Body of pancreas (tissue), 4 donors: ENCODE results near the gene FAM89B. TPM values are rescaled to one million over a fixed set of nuclear protein-coding genes. Genes with fewer than 3 reads are reported as not detected.

Experiments used
- ATAC-seq: fragments of 150-250 bp; one replicate; pipeline ENCODE4 v1.9.1; 2016
- DNase-seq, 4 donors: peaks; one replicate each; pipeline ENCODE4 v3.0.0-alpha.2; 2019
- H3K27ac ChIP-seq, 4 donors: fragments of 200-600 bp; sonication (generic); 1 replicate in 3 of 4; 2 replicates in 1 of 4; pipeline versions ENCODE4 v1.5.1 to v1.6.1; 2016 to 2019; ENCODE audit warnings: mild to moderate bottlenecking in 1 of 4, mixed read lengths in 1 of 4, moderate library complexity in 1 of 4
- H3K27me3 ChIP-seq, 2 donors: fragments of 200-600 bp; sonication (generic); one replicate each; pipeline ENCODE4 v1.6.0; 2016; ENCODE audit warnings: mild to moderate bottlenecking in 1 of 2
- H3K36me3 ChIP-seq, 2 donors: fragments of 200-600 bp; sonication (generic); replicated peaks in 1 of 2; 2 replicates each; pipeline ENCODE4 v1.5.1; 2016; ENCODE audit warnings: low read depth in 2 of 2; ENCODE audit not compliant: insufficient read depth in 1 of 2
- H3K4me1 ChIP-seq: fragments of 200-600 bp; sonication (generic); one replicate; pipeline ENCODE4 v1.6.0; 2016
- H3K4me3 ChIP-seq, 2 donors: fragments of 200-600 bp; sonication (generic); 1 replicate in 1 of 2; 2 replicates in 1 of 2; pipeline ENCODE4 v1.5.1; 2016 to 2019
- H3K9me3 ChIP-seq, 3 donors: fragments of 200-600 bp; sonication (generic); 1 replicate in 2 of 3; 2 replicates in 1 of 3; pipeline ENCODE4 v1.5.1; 2016
- CTCF ChIP-seq, 7 experiments: fragments of 450-650 bp in 4 of 7; fragments of 200-600 bp in 3 of 7; sonication (generic) in 3 of 7; IDR thresholded peaks; one replicate each; pipeline ENCODE4 v1.5.1; 2016 to 2019; ENCODE audit warnings: antibody characterized with exemption in 7 of 7
- POLR2A ChIP-seq, 3 donors: fragments of 450-650 bp; IDR thresholded peaks; one replicate each; pipeline ENCODE4 v1.6.1; 2016; ENCODE audit warnings: antibody characterized with exemption in 3 of 3, mild to moderate bottlenecking in 2 of 3
- WGBS, 2 donors: methylation state at CpG; one replicate each; pipeline ENCODE4 v1.1.5; 2017; 5-methylcytosine and 5-hydroxymethylcytosine counted together
- intact Hi-C: fragments of 100-400 bp; cut with DNase I; formaldehyde crosslinking; loops from one replicate; pipeline ENCODE4 v1.15.1; 2023
- total RNA-seq, 2 donors: library from RNA; depleted of rRNA; stranded (reverse); fragments of >200 nt; gene quantifications; one replicate each; pipeline ENCODE4 v1.1.0, GENCODE V29; 2016

Gene FAM89B
- total RNA-seq, 2 donors from 2014 or later = 44.8 to 116 TPM

DNA sequence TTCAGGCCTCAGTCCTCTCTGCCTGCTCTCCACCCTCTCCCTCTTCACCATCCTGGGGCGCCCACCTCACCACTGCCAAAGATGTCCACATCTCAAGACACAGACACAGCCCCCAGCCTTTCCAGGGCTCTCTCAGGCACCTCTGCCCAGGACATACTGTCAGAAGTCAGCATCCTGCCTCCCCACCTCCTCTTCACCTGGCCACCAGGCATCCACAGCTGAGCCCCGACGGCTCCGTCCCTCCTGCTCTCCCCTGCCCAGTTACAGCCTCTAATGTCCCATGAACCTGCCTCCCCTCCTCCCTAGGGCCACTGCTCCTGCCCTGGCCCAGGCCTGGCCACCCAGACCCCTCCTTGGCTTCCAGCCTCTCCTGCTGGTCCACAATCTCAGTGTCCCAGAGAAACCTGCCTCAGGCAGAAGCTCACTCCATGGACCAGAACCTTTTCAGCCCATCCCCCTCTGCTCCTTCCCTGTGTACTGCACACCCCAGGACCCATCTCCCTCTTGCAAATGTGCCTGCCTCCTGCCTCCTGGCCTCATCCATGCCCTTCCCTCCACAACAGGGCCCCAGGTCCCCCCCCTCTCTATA, 17.4 kb upstream of the FAM89B start:
- peaks cover 61% of the 10 kb centered on the region for H3K4me1 ChIP-seq
- H3K27me3 ChIP-seq = no peaks in the 10 kb centered on the region
- WGBS, 2 donors = 71 to 92% methylated on average over 4 of the region's 4 CpGs
- intact Hi-C loops = no loop called here
- H3K27ac ChIP-seq = no peak overlapping the region
- no peak for ATAC-seq
- no peaks in the 10 kb centered on the region for H3K9me3 ChIP-seq
- no peak for DNase-seq
- H3K36me3 ChIP-seq = no peaks in the 10 kb centered on the region
- TF ChIP-seq CTCF (IDR thresholded peaks at IDR 0.05) (no peak), POLR2A (IDR thresholded peaks at IDR 0.05) (no peak)
- no peak overlapping the region for H3K4me3 ChIP-seq

DNA sequence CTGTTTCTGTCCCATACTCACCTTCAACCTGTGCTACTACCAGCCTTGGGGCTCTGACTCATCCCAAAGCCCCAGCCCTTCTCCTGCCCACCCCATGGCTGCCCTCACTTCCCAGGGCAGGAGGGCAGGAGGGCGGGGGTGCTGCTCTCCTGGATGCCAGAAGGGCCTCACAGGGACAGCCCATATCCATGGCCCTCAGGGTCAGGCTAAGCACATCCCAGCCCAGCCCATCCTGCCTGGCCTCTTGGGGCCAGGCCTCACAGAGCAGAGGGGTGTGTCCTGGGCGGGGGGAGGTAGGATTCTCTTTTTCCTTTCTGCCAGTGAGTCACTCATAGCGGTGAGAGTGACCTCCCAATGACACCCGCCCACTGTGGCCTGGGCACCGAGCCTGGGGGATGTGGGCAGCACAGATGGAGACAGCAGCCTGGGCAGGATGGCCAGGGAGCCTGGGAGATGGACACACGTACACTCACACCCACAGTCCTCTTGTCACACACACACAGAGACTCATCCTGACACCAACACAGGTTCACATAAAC, 16.6 kb upstream of the FAM89B start:
- DNase-seq (peak in 3 of 4 donors; percentile 35 to 43 (median 41)), ATAC-seq (no peak)
- Histone ChIP-seq H3K9me3 (no peaks in the 10 kb centered on the region), H3K4me3 (no peak overlapping the region), H3K36me3 (no peaks in the 10 kb centered on the region), H3K27ac (peak overlapping the region in 2 of 4 donors; percentile 86 to 92), H3K27me3 (no peaks in the 10 kb centered on the region), H3K4me1 (peaks cover 69% of the 10 kb centered on the region)
- WGBS, 2 donors = 48 to 51% methylated on average over 4 to 5 of the region's 6 CpGs
- intact Hi-C loops = no loop called here
- TF ChIP-seq CTCF (IDR thresholded peaks at IDR 0.05) (no peak), POLR2A (IDR thresholded peaks at IDR 0.05) (no peak)

GRCh38 chr11:65556470-65557279, 15.7 kb upstream of the FAM89B start:
- no peak for DNase-seq
- H3K27ac ChIP-seq = peak overlapping the region; percentile 86 to 96 (median 92)
- H3K4me3 ChIP-seq = no peak overlapping the region
- no peaks in the 10 kb centered on the region for H3K36me3 ChIP-seq
- no peaks in the 10 kb centered on the region for H3K9me3 ChIP-seq
- 71 to 76% methylated on average over 12 of the region's 12 CpGs for WGBS, 2 donors
- ATAC-seq = no peak
- no peaks in the 10 kb centered on the region for H3K27me3 ChIP-seq
- no peak for TF ChIP-seq POLR2A (IDR thresholded peaks at IDR 0.05)
- no peak for TF ChIP-seq CTCF (IDR thresholded peaks at IDR 0.05)
- H3K4me1 ChIP-seq = peaks cover 64% of the 10 kb centered on the region
- intact Hi-C loops = no loop called here

DNA sequence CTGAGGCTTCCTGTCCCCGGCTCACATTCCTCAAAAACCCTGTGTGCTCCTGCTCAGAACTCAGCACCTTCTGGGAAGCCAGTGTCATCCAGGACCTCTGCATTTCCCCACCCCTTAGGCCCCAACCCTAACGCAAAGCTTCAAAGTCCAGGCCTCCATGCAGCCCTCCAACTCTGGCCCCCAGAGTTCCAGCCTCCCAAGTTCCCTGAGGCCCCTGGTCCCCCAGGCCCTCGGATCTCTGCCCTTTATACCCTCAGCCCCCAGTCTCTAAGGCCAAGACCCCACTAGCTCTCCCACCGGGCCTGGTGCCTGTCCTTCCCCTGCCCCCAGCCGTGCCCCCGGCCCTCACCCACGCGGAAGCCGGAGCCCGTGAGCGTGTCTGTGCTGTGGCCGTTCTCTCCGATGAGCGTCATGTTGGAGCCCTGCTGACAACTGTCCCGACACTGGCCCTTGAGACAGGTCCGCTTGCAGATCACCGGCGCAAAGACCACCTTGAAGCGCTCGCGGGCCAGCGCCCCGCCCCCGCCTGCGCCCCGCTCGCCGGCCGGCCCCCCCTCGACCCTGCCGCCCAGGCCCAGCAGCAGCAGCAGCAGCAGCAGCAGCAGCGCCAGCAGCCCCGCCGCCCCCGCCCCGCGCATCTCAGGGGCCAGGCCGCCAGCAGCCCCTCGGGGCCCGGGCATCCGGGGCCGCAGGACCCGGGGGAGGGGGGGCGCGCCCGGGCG, 14.9 kb upstream of the FAM89B start:
- Histone ChIP-seq H3K36me3 (no peaks in the 10 kb centered on the region), H3K4me3 (no peak overlapping the region), H3K27ac (peak overlapping the region; percentile 86 to 96 (median 92)), H3K9me3 (no peaks in the 10 kb centered on the region), H3K27me3 (no peaks in the 10 kb centered on the region), H3K4me1 (peaks cover 56% of the 10 kb centered on the region)
- WGBS, 2 donors = 1 to 15% methylated on average over 3 to 23 of the region's 47 CpGs
- no peak for ATAC-seq
- DNase-seq = peak in 1 of 4 donors; percentile 35
- intact Hi-C loops = no loop called here
- no peak for TF ChIP-seq POLR2A (IDR thresholded peaks at IDR 0.05)
- no peak for TF ChIP-seq CTCF (IDR thresholded peaks at IDR 0.05)
